ENCODE measurements around the gene CFTR.

- TF ChIP-seq, protein P1, sequence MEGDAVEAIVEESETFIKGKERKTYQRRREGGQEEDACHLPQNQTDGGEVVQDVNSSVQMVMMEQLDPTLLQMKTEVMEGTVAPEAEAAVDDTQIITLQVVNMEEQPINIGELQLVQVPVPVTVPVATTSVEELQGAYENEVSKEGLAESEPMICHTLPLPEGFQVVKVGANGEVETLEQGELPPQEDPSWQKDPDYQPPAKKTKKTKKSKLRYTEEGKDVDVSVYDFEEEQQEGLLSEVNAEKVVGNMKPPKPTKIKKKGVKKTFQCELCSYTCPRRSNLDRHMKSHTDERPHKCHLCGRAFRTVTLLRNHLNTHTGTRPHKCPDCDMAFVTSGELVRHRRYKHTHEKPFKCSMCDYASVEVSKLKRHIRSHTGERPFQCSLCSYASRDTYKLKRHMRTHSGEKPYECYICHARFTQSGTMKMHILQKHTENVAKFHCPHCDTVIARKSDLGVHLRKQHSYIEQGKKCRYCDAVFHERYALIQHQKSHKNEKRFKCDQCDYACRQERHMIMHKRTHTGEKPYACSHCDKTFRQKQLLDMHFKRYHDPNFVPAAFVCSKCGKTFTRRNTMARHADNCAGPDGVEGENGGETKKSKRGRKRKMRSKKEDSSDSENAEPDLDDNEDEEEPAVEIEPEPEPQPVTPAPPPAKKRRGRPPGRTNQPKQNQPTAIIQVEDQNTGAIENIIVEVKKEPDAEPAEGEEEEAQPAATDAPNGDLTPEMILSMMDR (conservative IDR thresholded peaks at IDR 0.05 in 1 of 2, IDR thresholded peaks at IDR 0.05 in 1 of 2; ENCODE audit: low read depth in 1 of 2, low read length in 2 of 2): no peak
- no peak for TF ChIP-seq EZH2 (IDR thresholded peaks at IDR 0.05; ENCODE audit: low read length, missing control alignments)
These were observed 186.2 kb downstream of the CFTR start for GRCh38 chr7:117666031-117666430.

Data from fibroblast of lung (primary cell).